IPS-11a (cell line): Measurements from ENCODE around the gene MITF.

ENCODE experiments used
- H3K4me3 ChIP-seq: one replicate; pipeline ENCODE4 v1.5.1; 2013; ENCODE audit warnings: low read depth, low read length, control low read depth

Gene MITF

GRCh38 chr3:69753179-69753775, 14.0 kb downstream of the MITF start:
- H3K4me3 ChIP-seq, result no peak overlapping the region

- H3K4me3 ChIP-seq, result no peak overlapping the region
These were observed 16.5 kb downstream of the MITF start for GRCh38 chr3:69755795-69756194.

- no peak overlapping the region for H3K4me3 ChIP-seq
These were observed 22.9 kb downstream of the MITF start for GRCh38 chr3:69761896-69762767.

- no peak overlapping the region for H3K4me3 ChIP-seq
These were observed 23.5 kb downstream of the MITF start for GRCh38 chr3:69762768-69763229.

- H3K4me3 ChIP-seq, result no peak overlapping the region
These were observed 24.2 kb downstream of the MITF start for GRCh38 chr3:69763458-69763857.

GRCh38 chr3:69764121-69764741, 25.0 kb downstream of the MITF start:
- H3K4me3 ChIP-seq, result no peak overlapping the region

- no peak overlapping the region for H3K4me3 ChIP-seq
These were observed 25.6 kb downstream of the MITF start for GRCh38 chr3:69764861-69765260.

- no peak overlapping the region for H3K4me3 ChIP-seq
These were observed 27.4 kb downstream of the MITF start for GRCh38 chr3:69766638-69767037.

- H3K4me3 ChIP-seq, result no peak overlapping the region
These were observed 28.3 kb downstream of the MITF start for GRCh38 chr3:69767571-69767970.

- H3K4me3 ChIP-seq, result no peak overlapping the region
These were observed 29.2 kb downstream of the MITF start for GRCh38 chr3:69768438-69768837.

GRCh38 chr3:69770219-69770618, 31.0 kb downstream of the MITF start:
- H3K4me3 ChIP-seq, result no peak overlapping the region

GRCh38 chr3:69770976-69771634, 31.8 kb downstream of the MITF start:
- no peak overlapping the region for H3K4me3 ChIP-seq

GRCh38 chr3:69772152-69772867, 33.0 kb downstream of the MITF start:
- no peak overlapping the region for H3K4me3 ChIP-seq

GRCh38 chr3:69774029-69774428, 34.8 kb downstream of the MITF start:
- no peak overlapping the region for H3K4me3 ChIP-seq

- H3K4me3 ChIP-seq, result no peak overlapping the region
These were observed 36.5 kb downstream of the MITF start for GRCh38 chr3:69775751-69776150.

- no peak overlapping the region for H3K4me3 ChIP-seq
These were observed 37.0 kb downstream of the MITF start for GRCh38 chr3:69776289-69776688.

GRCh38 chr3:69776920-69777581, 37.8 kb downstream of the MITF start:
- no peak overlapping the region for H3K4me3 ChIP-seq

- no peak overlapping the region for H3K4me3 ChIP-seq
These were observed 38.3 kb downstream of the MITF start for GRCh38 chr3:69777582-69777967.

GRCh38 chr3:69781593-69781992, 42.3 kb downstream of the MITF start:
- no peak overlapping the region for H3K4me3 ChIP-seq

- no peak overlapping the region for H3K4me3 ChIP-seq
These were observed 45.8 kb downstream of the MITF start for GRCh38 chr3:69784954-69785514.
